Measurements from ENCODE around the gene POSTN.

Gene POSTN, protein sequence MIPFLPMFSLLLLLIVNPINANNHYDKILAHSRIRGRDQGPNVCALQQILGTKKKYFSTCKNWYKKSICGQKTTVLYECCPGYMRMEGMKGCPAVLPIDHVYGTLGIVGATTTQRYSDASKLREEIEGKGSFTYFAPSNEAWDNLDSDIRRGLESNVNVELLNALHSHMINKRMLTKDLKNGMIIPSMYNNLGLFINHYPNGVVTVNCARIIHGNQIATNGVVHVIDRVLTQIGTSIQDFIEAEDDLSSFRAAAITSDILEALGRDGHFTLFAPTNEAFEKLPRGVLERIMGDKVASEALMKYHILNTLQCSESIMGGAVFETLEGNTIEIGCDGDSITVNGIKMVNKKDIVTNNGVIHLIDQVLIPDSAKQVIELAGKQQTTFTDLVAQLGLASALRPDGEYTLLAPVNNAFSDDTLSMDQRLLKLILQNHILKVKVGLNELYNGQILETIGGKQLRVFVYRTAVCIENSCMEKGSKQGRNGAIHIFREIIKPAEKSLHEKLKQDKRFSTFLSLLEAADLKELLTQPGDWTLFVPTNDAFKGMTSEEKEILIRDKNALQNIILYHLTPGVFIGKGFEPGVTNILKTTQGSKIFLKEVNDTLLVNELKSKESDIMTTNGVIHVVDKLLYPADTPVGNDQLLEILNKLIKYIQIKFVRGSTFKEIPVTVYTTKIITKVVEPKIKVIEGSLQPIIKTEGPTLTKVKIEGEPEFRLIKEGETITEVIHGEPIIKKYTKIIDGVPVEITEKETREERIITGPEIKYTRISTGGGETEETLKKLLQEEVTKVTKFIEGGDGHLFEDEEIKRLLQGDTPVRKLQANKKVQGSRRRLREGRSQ

GRCh38 chr13:37598597-37598996, at the start of gene POSTN:
TSS of gene POSTN (minus strand) at chr13:37598768. CDS start at chr13:37598726, 42 bp downstream.
- DNase-seq (ENCODE audit: low read depth in 2 of 3, low spot score in 2 of 3) = no peak

- DNase-seq (ENCODE audit: low read depth in 2 of 3, low spot score in 2 of 3) = no peak
Observed at GRCh38 chr13:37647031-37647650, 48.6 kb upstream of the POSTN start.

DNA sequence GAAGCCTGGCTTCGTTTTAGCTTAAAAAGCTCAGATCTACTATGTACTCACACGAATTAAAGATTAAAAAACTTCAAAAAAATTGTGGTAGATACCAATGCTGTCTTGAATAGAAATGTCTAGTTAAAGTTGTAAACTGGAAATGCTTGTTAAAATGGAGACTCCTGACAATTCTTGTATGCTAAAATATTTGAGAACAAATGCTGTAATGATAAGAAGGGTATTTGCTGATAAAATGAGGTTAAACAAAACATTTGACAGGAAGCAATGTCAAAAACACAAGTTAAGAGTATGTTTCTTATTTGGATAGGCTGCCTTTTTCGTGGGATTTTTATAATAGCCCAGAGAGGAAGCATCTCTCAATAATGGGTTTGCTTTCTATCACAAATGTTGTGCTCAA, 48.0 kb upstream of the POSTN start:
- no peak for DNase-seq (ENCODE audit: low read depth in 2 of 3, low spot score in 2 of 3)

DNA sequence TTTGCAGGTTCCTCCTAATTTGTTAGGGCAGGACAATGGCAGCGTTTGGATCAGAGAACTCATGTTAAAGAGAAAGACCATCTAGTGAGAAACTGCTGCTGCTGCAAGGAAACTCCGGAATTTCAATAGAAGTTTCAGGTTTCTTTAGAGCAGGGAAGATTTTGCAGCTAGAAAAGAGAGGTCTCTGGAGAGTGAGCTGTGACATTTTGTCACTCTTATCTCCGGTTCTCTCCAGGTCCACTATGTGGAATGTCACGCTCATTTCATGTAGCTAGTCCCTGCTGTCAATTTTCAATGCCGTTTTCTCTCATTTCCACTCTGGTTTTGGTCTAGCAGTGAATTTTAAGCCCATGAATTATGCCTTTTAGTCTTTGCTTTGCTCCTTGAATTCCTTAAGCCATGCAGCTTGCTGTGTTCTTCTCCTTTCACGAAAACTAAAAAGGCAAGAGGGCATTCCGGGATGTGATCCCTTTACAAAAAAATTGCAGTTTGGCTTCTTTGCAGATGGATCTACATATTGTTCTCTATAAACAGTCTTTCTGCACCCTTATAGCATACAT, 46.7 kb upstream of the POSTN start:
- no peak for DNase-seq (ENCODE audit: low read depth in 2 of 3, low spot score in 2 of 3)

DNA sequence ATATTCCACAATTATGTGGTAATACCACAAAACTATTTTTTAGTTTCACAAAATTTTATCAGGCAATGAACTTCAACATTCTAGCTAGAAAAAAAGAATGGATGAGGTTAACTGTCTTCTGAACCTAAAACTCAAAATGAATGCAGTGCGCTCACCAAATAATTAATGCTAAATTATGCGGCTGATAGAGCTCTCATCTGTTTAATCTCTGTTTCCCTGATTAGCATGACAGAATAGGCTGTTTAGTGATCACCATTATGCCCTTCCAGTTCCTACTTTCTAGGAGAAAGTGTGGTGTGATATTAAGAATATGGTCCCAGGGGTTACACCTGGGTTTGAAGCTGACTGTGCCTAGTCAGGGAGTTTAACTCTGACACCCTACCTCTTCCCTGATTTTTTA, 42.8 kb upstream of the POSTN start:
- no peak for DNase-seq (ENCODE audit: low read depth in 2 of 3, low spot score in 2 of 3)

DNA sequence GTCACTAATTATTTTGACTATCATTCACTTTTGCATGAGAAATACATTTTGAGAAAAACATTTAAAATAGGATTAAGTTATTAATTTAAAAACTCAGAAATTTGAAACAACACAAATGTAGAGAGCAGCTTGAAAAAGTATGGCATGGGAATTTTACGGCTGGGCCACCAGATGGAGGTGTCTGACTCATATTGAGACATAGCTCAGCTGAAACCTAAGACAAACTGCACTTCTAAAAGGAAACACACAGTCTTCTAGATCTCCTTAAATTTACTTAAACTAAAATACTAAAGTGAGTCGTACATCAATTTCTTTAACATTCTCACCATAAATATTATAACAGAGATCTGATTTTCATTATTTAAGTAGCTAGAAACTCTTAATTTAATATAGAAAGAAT, 41.9 kb upstream of the POSTN start:
- no peak for DNase-seq (ENCODE audit: low read depth in 2 of 3, low spot score in 2 of 3)

DNA sequence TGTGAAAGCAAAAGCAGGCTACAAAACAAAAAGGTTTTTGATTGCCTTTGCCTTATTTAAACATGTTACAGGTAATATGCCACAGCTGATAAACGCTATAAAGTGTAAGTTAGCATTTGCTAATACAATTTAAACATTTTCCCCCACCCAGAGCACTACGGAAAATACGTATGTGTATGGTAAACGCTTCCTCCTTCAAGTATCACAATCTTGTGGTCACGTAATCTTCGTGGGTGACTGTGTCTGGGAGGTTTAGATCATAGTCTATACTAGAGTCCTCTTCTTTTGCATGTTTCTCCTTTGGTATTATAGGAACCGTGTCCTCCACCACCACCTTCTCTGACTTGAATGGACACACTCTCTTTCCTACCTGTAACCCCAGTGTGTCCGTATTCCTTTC, 38.1 kb upstream of the POSTN start:
- no peak for DNase-seq (ENCODE audit: low read depth in 2 of 3, low spot score in 2 of 3)

DNA sequence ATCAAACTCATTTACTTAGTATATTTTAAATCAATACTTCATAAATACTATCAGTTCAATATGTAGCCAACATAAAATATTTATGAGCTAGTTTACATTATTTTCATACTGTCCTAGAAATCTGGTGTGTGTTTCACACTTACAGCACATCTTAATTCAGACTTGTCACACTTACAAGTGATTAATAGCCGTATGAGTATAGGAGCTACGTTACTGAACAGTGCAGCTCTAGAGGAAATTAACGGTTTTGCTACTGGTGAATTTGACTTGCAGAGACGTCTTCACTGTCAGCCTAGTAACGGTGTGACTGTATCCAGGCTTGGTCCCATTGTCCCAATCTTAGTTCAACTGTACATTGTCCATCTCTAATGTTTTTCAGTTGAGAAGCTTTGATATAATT, 33.7 kb upstream of the POSTN start:
- DNase-seq (ENCODE audit: low read depth in 2 of 3, low spot score in 2 of 3) = no peak

DNA sequence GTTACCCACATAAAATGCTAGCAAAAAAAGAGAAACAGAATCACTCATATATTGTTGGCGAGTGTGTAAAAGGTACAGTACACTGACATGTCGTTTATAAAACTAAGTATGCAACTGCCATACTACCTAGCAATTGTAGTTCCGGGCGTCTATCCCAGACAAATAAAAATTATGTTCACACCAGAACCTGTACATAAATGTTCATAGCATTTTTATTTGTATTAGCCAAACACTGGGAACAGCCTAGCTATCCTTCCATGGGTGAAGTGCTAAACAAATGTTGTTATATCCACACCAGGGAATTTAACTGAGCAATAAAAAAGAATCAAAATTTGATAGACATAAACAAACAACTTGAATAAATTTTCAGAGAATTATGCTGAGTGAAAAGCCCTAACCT, 28.9 kb upstream of the POSTN start:
- no peak for DNase-seq (ENCODE audit: low read depth in 2 of 3, low spot score in 2 of 3)

- no peak for DNase-seq (ENCODE audit: low read depth in 2 of 3, low spot score in 2 of 3)
Observed at GRCh38 chr13:37621811-37622361, 23.3 kb upstream of the POSTN start.

DNA sequence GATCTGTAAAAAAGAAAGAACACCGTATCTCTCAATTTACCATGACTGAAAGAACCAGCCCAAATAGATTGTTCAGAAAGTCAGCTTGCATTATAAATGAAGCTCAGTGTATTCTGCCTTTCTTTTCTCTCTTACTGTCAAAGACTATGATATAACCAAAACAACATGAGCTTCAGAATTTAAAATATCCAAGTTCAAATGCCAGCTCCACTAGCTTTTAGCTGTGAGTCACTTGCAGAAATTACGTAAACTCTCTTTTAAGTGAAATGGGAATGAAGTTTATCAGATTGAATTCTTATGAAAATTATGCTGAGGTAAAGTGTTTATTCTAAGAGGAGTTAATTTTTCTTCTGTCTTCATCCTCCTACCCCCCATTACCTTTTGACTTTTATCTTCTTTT, 20.0 kb upstream of the POSTN start:
- no peak for DNase-seq (ENCODE audit: low read depth in 2 of 3, low spot score in 2 of 3)

- no peak for DNase-seq (ENCODE audit: low read depth in 2 of 3, low spot score in 2 of 3)
Observed at GRCh38 chr13:37617173-37617572, 18.6 kb upstream of the POSTN start.

DNA sequence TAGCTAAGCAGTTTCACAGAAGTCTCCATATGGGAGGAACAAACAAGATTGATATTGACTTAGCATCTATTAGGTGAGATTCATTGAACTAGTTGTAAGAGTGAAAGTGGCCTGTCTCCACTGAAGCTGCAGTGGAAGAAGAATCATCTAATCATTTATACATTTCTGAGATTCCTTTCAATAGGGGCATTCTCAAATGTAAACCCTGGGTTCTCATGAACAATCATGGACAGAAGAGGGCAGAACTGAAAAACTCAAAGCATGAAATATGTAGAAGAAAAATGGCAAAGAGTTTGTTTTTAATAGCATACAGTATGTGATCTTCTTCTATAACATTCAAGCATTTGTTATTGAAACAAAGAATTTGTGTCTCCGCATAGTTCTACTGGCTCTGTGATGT, 17.6 kb upstream of the POSTN start:
- no peak for DNase-seq (ENCODE audit: low read depth in 2 of 3, low spot score in 2 of 3)

DNA sequence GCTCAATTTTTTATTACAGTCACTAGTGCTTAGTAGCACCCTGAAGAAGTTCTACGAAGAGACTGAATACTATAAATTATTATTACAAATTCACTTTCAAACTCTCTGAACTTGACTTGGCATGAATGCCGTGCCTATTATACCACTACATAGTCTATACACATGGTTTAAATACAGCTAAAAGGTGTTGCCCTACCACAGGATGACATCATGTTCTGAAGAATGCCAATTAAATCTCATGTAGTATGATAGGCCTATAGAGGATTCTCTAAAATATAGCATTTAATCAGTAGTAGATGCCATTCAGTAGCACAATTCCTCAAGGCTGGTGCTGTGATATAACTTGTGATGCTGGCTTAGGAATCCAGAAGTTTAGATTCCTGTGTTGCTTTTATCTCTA, 16.7 kb upstream of the POSTN start:
- DNase-seq (ENCODE audit: low read depth in 2 of 3, low spot score in 2 of 3) = no peak

DNA sequence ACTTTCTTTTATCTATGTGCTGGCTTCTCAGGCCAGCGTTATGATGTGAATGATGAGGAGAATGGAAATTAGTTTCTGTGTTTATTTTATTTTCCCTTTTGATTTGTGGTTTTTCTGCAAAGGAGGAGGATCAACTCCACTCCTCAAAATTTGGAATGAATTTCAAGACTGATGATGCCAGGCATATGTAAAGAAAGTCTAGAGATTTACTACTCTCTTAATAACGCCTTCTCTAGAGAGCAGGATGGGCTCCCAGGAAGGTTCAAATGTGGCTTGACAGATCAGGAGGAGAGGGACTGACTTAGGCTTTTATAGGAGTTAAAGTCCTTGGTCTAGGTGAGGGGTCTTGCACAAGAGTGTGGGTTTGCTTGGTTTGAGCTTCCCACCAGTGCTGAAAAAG, 15.1 kb upstream of the POSTN start:
- DNase-seq (ENCODE audit: low read depth in 2 of 3, low spot score in 2 of 3) = no peak

DNA sequence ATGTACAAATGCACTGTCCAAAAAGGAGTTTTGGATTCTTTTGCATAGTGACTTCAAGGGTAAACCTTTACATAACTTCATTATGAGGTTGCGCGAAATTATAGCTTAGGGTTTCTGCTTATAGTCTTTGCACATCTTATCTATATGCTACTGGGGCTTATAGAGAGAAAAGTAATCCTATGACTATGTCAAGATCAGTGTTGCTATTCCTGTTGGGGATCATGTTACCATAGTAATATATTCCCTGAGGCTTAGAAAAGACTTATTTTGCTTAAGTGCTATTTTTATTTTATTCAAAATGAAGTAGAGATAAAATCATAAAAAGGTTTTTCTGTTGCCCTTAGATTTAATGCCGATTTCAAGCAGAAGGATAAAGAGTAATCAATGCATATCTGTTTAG, 14.7 kb upstream of the POSTN start:
- no peak for DNase-seq (ENCODE audit: low read depth in 2 of 3, low spot score in 2 of 3)

- no peak for DNase-seq (ENCODE audit: low read depth in 2 of 3, low spot score in 2 of 3)
Observed at GRCh38 chr13:37608750-37609339, 10.3 kb upstream of the POSTN start.

GRCh38 chr13:37602733-37603381, 4.3 kb upstream of the POSTN start:
- DNase-seq (ENCODE audit: low read depth in 2 of 3, low spot score in 2 of 3) = no peak

GRCh38 chr13:37601648-37602440, 3.3 kb upstream of the POSTN start:
- DNase-seq (ENCODE audit: low read depth in 2 of 3, low spot score in 2 of 3) = no peak

GRCh38 chr13:37599519-37599918, 951 bp upstream of the POSTN start:
- no peak for DNase-seq (ENCODE audit: low read depth in 2 of 3, low spot score in 2 of 3)
